Common myeloid progenitor, CD34-positive (primary cell): Measurements from ENCODE around the gene SMAD2.

Experiments
- CTCF ChIA-PET: fragments of 350-600 bp; sonication (Branson Sonifier 250); formaldehyde crosslinking; loops from one replicate; lab custom pipeline; 2021; ENCODE audit warnings: antibody characterized with exemption; lab: Charles Lee
- POLR2A ChIA-PET: fragments of 350-600 bp; sonication (Branson Sonifier 250); formaldehyde crosslinking; loops from one replicate; lab custom pipeline; 2021; ENCODE audit warnings: antibody characterized with exemption; lab: Charles Lee
- DNase-seq, 3 donors: peaks; one replicate each; pipeline versions ENCODE4 v3.0.0 to v3.0.0-alpha.2; 2013
- H3K27ac ChIP-seq, 2 experiments: 1 replicate in 1 of 2; 2 replicates in 1 of 2; pipeline ENCODE4 v1.7.0; 2013; ENCODE audit warnings: inconsistent platforms in 2 of 2, low read length in 2 of 2, mild to moderate bottlenecking in 2 of 2, low read depth in 1 of 2, moderate library complexity in 1 of 2; ENCODE audit not compliant: severe bottlenecking in 2 of 2, insufficient read depth in 1 of 2, poor library complexity in 1 of 2
- H3K27me3 ChIP-seq, 5 experiments: replicated peaks in 2 of 5; 1 replicate in 3 of 5; 2 replicates in 2 of 5; pipeline versions ENCODE4 v1.6.1 to v1.7.0; 2013; ENCODE audit warnings: low read length in 4 of 5, mild to moderate bottlenecking in 2 of 5, moderate library complexity in 2 of 5, inconsistent platforms in 1 of 5; ENCODE audit not compliant: insufficient read depth in 5 of 5, control insufficient read depth in 4 of 5
- H3K36me3 ChIP-seq, 4 experiments: 1 replicate in 2 of 4; 2 replicates in 2 of 4; pipeline versions ENCODE4 v1.6.1 to v1.7.0; 2013; ENCODE audit warnings: low read length in 3 of 4, control low read depth in 1 of 4, mild to moderate bottlenecking in 1 of 4; ENCODE audit not compliant: control insufficient read depth in 4 of 4, insufficient read depth in 4 of 4
- H3K4me1 ChIP-seq, 4 experiments: 1 replicate in 3 of 4; 2 replicates in 1 of 4; pipeline versions ENCODE4 v1.6.1 to v1.7.1; 2013; ENCODE audit warnings: low read length in 3 of 4, mild to moderate bottlenecking in 3 of 4, control low read depth in 1 of 4, inconsistent platforms in 1 of 4, moderate library complexity in 1 of 4; ENCODE audit not compliant: control insufficient read depth in 4 of 4, insufficient read depth in 4 of 4; ENCODE audit errors: control extremely low read depth in 1 of 4
- H3K4me3 ChIP-seq, 7 experiments: 1 replicate in 4 of 7; 2 replicates in 3 of 7; pipeline versions ENCODE4 v1.5.1 to v1.7.0; 2013; ENCODE audit warnings: mild to moderate bottlenecking in 7 of 7, low read length in 6 of 7, moderate library complexity in 6 of 7, inconsistent platforms in 2 of 7, low read depth in 2 of 7, control low read depth in 1 of 7; ENCODE audit not compliant: insufficient read depth in 4 of 7, control insufficient read depth in 1 of 7; ENCODE audit errors: extremely low read depth in 1 of 7
- H3K9me3 ChIP-seq, 5 experiments: 1 replicate in 4 of 5; 2 replicates in 1 of 5; pipeline versions ENCODE4 v1.6.1 to v1.7.1; 2013; ENCODE audit warnings: low read length in 4 of 5, mild to moderate bottlenecking in 2 of 5, inconsistent platforms in 1 of 5, low read depth in 1 of 5, moderate library complexity in 1 of 5; ENCODE audit not compliant: control insufficient read depth in 4 of 5, insufficient read depth in 2 of 5; ENCODE audit errors: control extremely low read depth in 1 of 5
- WGBS: methylation state at CpG from one replicate; pipeline ENCODE4 v1.1.5; 2013; ENCODE audit not compliant: insufficient coverage; 5-methylcytosine and 5-hydroxymethylcytosine counted together

Gene SMAD2

DNA sequence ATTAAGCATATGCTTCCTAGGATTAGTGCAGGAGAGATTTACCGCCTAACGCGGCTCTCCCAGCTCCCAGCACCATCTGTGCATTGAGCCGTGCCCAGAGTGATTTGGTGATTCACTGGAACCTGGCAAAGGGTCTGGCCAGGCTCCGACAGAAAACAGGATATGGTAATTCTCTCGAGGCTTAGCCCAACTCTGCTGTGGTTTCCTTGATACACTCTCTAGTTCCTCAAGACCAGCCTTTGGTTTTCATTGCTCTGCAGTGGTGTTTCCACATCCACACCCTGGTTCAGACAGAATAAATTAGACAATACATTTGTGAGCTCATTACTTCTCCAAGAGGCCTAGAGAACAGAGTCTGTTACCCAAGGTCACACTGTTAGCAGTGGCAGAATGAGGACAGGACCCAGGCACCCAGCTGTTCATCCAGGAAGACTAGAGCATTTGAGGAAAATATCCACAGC lies 23.0 kb upstream of the SMAD2 start:
- Histone ChIP-seq H3K9me3 (peaks cover 0 to 2% (median 0%) of the 10 kb centered on the region in 5 experiments), H3K4me1 (peaks cover 11 to 29% (median 18%) of the 10 kb centered on the region in 4 experiments), H3K27ac (no peak overlapping the region), H3K27me3 (peaks cover 0 to 42% (median 6%) of the 10 kb centered on the region in 5 experiments), H3K36me3 (no peaks in the 10 kb centered on the region), H3K4me3 (peak overlapping the region in 2 of 7 experiments; percentile 8 to 30)
- ChIA-PET CTCF (interaction anchor here (0.9 to 1.7 kb wide), 2 partner anchors 20 to 44 kb away, joined by 5 read pairs; no protein-coding TSS in a partner anchor), POLR2A (interaction anchor here (0.9 kb wide), 1 partner anchor 13 kb away, joined by 3 read pairs; no protein-coding TSS in a partner anchor)
- WGBS, result 0% methylated on average over 6 of the region's 6 CpGs
- DNase-seq, result peak; percentile 77 to 92 (median 91)

DNA sequence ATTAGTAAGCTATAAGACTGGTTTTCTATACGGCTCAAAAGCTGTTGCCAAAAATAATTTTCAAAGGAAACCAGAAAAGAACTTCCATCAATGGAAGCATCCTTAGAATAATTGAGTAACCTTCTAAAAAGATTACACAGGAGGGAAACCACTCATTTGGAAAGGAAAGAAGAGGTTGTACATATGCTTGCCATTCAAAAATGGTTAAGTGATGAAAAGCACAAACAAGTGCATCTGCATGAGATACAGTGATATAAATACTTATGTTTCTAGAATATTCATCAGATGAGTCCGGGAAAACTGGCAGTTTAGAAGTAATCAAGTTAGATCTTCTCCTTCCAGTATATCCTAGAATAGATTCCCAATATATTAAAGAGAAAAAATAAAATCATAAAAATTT lies 20.1 kb upstream of the SMAD2 start:
- no peak for DNase-seq
- ChIA-PET CTCF (interaction anchor here (1.3 to 1.4 kb wide), 2 partner anchors 9 to 21 kb away, joined by 4 to 5 read pairs; no protein-coding TSS in a partner anchor), POLR2A (no interaction called here)
- Histone ChIP-seq H3K36me3 (no peaks in the 10 kb centered on the region), H3K4me1 (peaks cover 11 to 29% (median 18%) of the 10 kb centered on the region in 4 experiments), H3K27ac (no peak overlapping the region), H3K4me3 (no peak overlapping the region), H3K9me3 (peaks cover 0 to 4% (median 0%) of the 10 kb centered on the region in 5 experiments), H3K27me3 (peaks cover 0 to 18% (median 6%) of the 10 kb centered on the region in 5 experiments)
- 83% methylated on average over 1 of the region's 2 CpGs for WGBS

DNA sequence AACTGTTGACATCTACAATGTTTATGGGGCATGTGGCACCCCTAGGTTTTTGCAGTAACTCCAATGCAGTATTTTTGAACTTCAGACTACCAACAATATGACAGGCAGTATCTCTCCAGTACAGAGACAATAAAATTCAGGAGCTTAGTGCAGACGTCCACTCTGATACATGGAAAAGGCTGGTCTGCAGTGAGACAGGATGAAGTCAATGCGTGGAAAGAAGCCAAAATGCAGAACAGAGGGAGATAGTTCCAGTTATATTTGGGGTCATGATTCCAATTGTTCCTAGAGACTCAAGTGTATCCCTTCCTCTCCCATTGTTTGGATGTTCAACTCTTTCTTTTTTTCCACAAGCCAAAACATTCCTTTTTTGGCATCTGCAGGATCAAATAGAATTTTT lies 18.7 kb upstream of the SMAD2 start:
- WGBS, result 100% methylated on average over 2 of the region's 2 CpGs
- H3K36me3 ChIP-seq, result no peaks in the 10 kb centered on the region
- H3K4me3 ChIP-seq, result no peak overlapping the region
- H3K27me3 ChIP-seq, result peaks cover 0 to 15% (median 6%) of the 10 kb centered on the region in 5 experiments
- H3K9me3 ChIP-seq, result peaks cover 0 to 4% (median 0%) of the 10 kb centered on the region in 5 experiments
- DNase-seq, result no peak
- H3K4me1 ChIP-seq, result peaks cover 10 to 26% (median 16%) of the 10 kb centered on the region in 4 experiments
- no peak overlapping the region for H3K27ac ChIP-seq
- ChIA-PET POLR2A (no interaction called here), CTCF (interaction anchor here (1.3 to 1.4 kb wide), 2 partner anchors 10 to 22 kb away, joined by 4 to 5 read pairs; no protein-coding TSS in a partner anchor)

DNA sequence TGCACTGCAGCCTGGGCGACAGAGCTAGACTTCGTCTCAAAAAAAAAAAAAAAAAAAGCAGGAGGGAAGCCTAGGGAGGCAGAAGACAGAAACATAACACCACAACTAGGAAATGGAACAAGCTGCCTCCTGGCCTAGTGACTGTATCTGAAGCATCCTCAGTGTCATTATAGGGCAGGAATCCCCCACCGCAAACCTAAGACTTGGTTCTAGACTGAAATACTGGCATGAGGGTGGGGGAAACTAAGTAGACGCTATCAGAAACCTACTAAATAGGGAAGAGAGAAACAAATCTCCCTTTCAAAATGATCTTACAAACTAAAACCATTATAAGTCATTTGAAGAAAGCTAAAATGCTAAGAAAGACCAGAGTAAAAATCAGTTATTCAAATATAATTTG lies 16.4 kb upstream of the SMAD2 start:
- CTCF ChIA-PET, result no interaction called here
- whole genome bisulfite sequencing, result no CpG with 5 or more reads among the region's 4 CpGs
- no peak for DNase-seq

DNA sequence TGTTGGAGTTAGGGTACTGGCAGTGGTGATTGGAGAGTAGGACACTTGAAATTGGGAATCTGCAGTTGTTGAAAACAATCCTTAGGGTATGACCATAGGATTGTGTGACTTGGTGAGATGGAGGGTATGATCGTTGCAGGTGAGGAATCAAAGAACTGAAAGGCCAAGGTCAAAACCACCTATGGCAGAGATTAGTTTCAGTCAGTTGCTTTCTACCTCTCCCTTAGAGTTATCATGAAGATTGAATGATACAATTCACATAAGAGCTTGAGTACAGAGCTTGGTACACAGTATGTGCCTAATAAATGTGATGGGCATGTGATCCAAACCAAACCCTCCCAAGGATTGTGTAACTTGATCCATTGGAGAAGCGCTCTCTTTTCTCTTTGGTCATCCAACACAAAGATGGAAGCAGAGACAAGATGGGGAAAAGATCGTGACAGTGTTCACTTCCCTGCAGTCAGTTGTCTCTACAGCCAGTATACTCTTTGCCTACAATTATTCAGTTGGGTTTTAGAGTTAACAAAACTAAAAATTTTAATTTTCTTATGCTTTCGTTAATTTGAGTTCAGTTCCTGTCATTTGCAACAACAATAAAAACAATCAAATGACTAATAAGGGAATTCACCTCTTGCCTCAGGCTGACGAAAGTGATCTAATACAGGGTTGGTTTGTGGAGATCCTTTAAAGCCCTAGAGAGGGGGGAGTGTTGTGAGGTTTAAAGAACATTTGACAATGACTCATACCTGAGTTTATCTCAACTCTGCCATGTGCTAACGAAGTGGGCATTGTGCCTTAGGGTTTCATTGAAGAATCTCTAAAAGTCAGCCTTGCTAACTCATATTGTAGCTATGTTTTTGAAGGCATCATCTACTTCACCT lies 14.8 kb upstream of the SMAD2 start:
- DNase-seq, result peak in 1 of 3 donors; percentile 34
- WGBS, result 100% methylated on average over 3 of the region's 6 CpGs
- peaks cover 0 to 4% (median 0%) of the 10 kb centered on the region in 5 experiments for H3K9me3 ChIP-seq
- POLR2A ChIA-PET, result no interaction called here
- CTCF ChIA-PET, result no interaction called here
- no peak overlapping the region for H3K27ac ChIP-seq
- peaks cover 0 to 7% (median 4%) of the 10 kb centered on the region in 5 experiments for H3K27me3 ChIP-seq
- no peaks in the 10 kb centered on the region for H3K4me1 ChIP-seq
- no peaks in the 10 kb centered on the region for H3K36me3 ChIP-seq
- H3K4me3 ChIP-seq, result no peak overlapping the region

More for the DNA sequence above, 16.4 kb upstream of the SMAD2 start:
- Histone ChIP-seq H3K4me3 (no peak overlapping the region), H3K36me3 (no peaks in the 10 kb centered on the region), H3K27ac (no peak overlapping the region), H3K4me1 (peaks cover 0 to 5% (median under 1%) of the 10 kb centered on the region in 4 experiments), H3K9me3 (peaks cover 0 to 4% (median 0%) of the 10 kb centered on the region in 5 experiments), H3K27me3 (peaks cover 0 to 11% (median 6%) of the 10 kb centered on the region in 5 experiments)
- POLR2A ChIA-PET, result interaction anchor here (0.7 kb wide), 1 partner anchor 1044 kb away, joined by 3 read pairs; no protein-coding TSS in a partner anchor

DNA sequence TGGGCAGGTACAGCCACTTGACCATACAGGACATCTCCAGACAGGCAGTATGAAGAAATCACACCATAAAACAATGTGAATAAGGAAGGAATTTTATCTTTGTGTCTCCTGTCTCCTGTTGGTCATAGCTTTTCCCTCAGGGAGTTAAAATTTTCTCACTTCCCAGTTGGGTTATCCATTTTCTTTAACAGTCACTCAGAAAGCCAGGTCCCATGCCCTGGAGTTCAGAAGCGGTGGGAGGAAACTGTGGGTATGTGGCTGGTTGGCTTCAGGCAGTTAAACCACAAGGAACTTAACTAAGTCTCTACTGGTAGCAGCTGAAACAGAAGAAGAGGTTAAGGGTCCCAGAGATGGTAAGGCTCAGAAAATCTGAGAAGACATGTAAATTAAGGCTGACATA lies 6.5 kb upstream of the SMAD2 start:
- Histone ChIP-seq H3K36me3 (no peaks in the 10 kb centered on the region), H3K27ac (no peak overlapping the region), H3K4me1 (peaks cover 15 to 51% (median 24%) of the 10 kb centered on the region in 4 experiments), H3K9me3 (no peaks in the 10 kb centered on the region), H3K27me3 (no peaks in the 10 kb centered on the region), H3K4me3 (peak overlapping the region in 2 of 7 experiments; percentile 1 to 16)
- ChIA-PET CTCF (interaction anchor here (1.0 kb wide), 1 partner anchor 34 kb away, joined by 4 read pairs; no protein-coding TSS in a partner anchor), POLR2A (no interaction called here)
- DNase-seq, result peak; percentile 43 to 76 (median 74)
- no CpG with 5 or more reads among the region's 1 CpG for WGBS
